ENCODE data around the gene KCNQ1OT1.

KCNQ1OT1 gene

DNA sequence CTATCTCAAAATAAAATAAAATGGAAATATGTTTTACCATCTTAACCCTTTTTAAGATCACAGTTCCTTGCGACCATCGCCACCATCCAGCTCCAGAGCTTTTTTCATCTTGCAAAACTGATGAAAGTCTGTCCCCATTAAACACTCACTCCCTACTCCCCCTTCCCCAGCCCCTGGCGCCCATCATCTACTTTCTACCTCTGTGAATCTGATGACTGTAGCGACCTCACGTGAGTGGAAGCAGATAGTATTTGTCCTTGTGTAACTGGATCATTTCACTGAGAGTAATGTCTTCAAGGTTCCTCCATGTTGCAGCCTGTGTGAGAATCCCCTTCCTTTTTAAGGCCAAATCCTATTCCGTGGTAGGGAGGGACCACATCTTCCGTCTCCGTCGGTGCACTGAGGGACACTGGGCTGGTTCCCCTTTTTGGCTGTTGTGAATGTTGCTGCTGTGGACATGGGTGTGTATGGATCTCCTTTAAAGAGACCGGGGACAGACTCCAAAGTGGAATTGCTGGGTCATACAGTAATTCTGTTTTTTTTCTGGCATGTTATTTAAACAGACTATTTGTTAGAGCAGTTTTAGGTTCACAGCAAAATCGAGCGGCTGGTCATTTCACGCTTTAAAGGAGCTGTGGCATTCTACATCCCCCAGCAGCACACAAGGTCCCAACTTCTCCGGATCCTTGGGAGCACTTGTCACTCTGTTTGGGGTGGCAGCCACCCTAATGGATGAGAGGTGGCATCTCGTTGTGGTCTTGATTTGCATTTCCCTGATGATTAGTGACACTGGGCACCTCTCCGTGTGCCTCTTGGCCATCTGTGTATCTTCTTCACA is 135.0 kb downstream of the KCNQ1OT1 start:
- Histone ChIP-seq H3K36me3 (no peaks in the 10 kb centered on the region), H3K4me3 (ENCODE audit: low read depth in 1 of 2, low read length in 1 of 2) (no peak overlapping the region), H3K4me1 (ENCODE audit: control insufficient read depth in 1 of 2, insufficient read depth in 1 of 2, low read depth in 1 of 2, low read length in 1 of 2) (peaks cover 0 to 4% of the 10 kb centered on the region in 2 experiments), H3K27me3 (no peaks in the 10 kb centered on the region), H3K27ac (no peak overlapping the region), H3K9me3 (no peaks in the 10 kb centered on the region)
- TF ChIP-seq, protein P1, sequence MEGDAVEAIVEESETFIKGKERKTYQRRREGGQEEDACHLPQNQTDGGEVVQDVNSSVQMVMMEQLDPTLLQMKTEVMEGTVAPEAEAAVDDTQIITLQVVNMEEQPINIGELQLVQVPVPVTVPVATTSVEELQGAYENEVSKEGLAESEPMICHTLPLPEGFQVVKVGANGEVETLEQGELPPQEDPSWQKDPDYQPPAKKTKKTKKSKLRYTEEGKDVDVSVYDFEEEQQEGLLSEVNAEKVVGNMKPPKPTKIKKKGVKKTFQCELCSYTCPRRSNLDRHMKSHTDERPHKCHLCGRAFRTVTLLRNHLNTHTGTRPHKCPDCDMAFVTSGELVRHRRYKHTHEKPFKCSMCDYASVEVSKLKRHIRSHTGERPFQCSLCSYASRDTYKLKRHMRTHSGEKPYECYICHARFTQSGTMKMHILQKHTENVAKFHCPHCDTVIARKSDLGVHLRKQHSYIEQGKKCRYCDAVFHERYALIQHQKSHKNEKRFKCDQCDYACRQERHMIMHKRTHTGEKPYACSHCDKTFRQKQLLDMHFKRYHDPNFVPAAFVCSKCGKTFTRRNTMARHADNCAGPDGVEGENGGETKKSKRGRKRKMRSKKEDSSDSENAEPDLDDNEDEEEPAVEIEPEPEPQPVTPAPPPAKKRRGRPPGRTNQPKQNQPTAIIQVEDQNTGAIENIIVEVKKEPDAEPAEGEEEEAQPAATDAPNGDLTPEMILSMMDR (IDR thresholded peaks at IDR 0.05) = no peak

- Histone ChIP-seq H3K4me3 (ENCODE audit: low read depth in 1 of 2, low read length in 1 of 2) (no peak overlapping the region), H3K4me1 (ENCODE audit: control insufficient read depth in 1 of 2, insufficient read depth in 1 of 2, low read depth in 1 of 2, low read length in 1 of 2) (peaks cover 0 to 4% of the 10 kb centered on the region in 2 experiments), H3K27ac (no peak overlapping the region), H3K9me3 (no peaks in the 10 kb centered on the region), H3K27me3 (no peaks in the 10 kb centered on the region), H3K36me3 (no peaks in the 10 kb centered on the region)
- TF ChIP-seq, protein P1 (IDR thresholded peaks at IDR 0.05) = no peak
Observed at GRCh38 chr11:2564008-2564530, 135.7 kb downstream of the KCNQ1OT1 start.

- Histone ChIP-seq H3K9me3 (no peaks in the 10 kb centered on the region), H3K27ac (no peak overlapping the region), H3K27me3 (no peaks in the 10 kb centered on the region), H3K4me1 (ENCODE audit: control insufficient read depth in 1 of 2, insufficient read depth in 1 of 2, low read depth in 1 of 2, low read length in 1 of 2) (peaks cover 0 to 4% of the 10 kb centered on the region in 2 experiments), H3K36me3 (no peaks in the 10 kb centered on the region), H3K4me3 (ENCODE audit: low read depth in 1 of 2, low read length in 1 of 2) (no peak overlapping the region)
- TF ChIP-seq, protein P1 (IDR thresholded peaks at IDR 0.05) = no peak
Observed at GRCh38 chr11:2563213-2564007, 136.4 kb downstream of the KCNQ1OT1 start.

- H3K36me3 ChIP-seq = no peaks in the 10 kb centered on the region
Observed at GRCh38 chr11:2562890-2563212, 136.9 kb downstream of the KCNQ1OT1 start.

More at GRCh38 chr11:2562890-2563212, 136.9 kb downstream of the KCNQ1OT1 start:
- TF ChIP-seq, protein P1 (IDR thresholded peaks at IDR 0.05) = no peak
- Histone ChIP-seq H3K27me3 (no peaks in the 10 kb centered on the region), H3K27ac (no peak overlapping the region), H3K9me3 (no peaks in the 10 kb centered on the region), H3K4me1 (ENCODE audit: control insufficient read depth in 1 of 2, insufficient read depth in 1 of 2, low read depth in 1 of 2, low read length in 1 of 2) (peaks cover 0 to 4% of the 10 kb centered on the region in 2 experiments), H3K4me3 (ENCODE audit: low read depth in 1 of 2, low read length in 1 of 2) (no peak overlapping the region)
